ENCODE results near the gene DLX2. TPM values are rescaled to one million over a fixed set of nuclear protein-coding genes. Genes with fewer than 3 reads are reported as not detected.
A peak's percentile ranks its signal among the peaks of the same experiment; 100 is the strongest.

The DLX2 gene
- total RNA-seq, 1 donor from 2014 or later = 21.1 TPM

DNA sequence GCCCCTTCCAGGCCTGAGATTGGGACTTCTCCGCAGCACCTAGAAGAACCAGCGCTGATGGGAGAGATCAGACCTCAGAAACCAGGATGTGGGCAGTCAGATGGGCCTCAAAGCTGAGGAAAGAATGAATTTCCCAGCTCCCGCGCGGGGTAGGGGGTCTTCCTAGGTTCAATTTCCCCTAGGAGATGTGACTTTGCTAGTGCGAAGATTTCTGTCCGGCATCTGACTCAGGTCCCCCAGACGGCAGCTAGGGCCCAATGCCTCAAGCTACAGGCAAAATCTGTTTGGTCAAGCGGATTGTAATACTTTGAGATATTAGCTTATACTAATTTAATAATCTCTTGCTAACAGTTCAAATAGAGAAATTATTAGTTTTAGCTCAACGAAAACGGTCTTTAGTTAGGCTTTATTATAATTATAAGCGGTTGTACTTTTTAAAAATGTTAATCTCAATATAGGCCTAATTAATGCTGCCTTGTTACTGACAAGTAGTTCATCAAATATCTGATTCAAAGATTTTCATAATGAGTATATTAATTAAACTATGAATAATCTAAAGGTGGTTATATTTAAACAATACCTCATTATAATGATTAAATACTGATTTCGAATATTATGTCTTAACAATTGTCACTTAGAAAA lies 11.6 kb downstream of the DLX2 start:
- Mint-ChIP-seq H3K27me3 (ENCODE audit: low read depth) (peaks cover 98% of the 10 kb centered on the region), H3K4me1 (peaks cover 60% of the 10 kb centered on the region), H3K36me3 (ENCODE audit: low read depth) (peaks cover 25% of the 10 kb centered on the region), H3K4me3 (peak overlapping the region; percentile 82), H3K27ac (ENCODE audit: unreplicated experiment) (no peak overlapping the region), H3K9me3 (no peaks in the 10 kb centered on the region)
- TF ChIP-seq, protein P1, sequence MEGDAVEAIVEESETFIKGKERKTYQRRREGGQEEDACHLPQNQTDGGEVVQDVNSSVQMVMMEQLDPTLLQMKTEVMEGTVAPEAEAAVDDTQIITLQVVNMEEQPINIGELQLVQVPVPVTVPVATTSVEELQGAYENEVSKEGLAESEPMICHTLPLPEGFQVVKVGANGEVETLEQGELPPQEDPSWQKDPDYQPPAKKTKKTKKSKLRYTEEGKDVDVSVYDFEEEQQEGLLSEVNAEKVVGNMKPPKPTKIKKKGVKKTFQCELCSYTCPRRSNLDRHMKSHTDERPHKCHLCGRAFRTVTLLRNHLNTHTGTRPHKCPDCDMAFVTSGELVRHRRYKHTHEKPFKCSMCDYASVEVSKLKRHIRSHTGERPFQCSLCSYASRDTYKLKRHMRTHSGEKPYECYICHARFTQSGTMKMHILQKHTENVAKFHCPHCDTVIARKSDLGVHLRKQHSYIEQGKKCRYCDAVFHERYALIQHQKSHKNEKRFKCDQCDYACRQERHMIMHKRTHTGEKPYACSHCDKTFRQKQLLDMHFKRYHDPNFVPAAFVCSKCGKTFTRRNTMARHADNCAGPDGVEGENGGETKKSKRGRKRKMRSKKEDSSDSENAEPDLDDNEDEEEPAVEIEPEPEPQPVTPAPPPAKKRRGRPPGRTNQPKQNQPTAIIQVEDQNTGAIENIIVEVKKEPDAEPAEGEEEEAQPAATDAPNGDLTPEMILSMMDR (conservative IDR thresholded peaks at IDR 0.05) = no peak
- DNase-seq (ENCODE audit: low read depth, low spot score) = peak; percentile 26

DNA sequence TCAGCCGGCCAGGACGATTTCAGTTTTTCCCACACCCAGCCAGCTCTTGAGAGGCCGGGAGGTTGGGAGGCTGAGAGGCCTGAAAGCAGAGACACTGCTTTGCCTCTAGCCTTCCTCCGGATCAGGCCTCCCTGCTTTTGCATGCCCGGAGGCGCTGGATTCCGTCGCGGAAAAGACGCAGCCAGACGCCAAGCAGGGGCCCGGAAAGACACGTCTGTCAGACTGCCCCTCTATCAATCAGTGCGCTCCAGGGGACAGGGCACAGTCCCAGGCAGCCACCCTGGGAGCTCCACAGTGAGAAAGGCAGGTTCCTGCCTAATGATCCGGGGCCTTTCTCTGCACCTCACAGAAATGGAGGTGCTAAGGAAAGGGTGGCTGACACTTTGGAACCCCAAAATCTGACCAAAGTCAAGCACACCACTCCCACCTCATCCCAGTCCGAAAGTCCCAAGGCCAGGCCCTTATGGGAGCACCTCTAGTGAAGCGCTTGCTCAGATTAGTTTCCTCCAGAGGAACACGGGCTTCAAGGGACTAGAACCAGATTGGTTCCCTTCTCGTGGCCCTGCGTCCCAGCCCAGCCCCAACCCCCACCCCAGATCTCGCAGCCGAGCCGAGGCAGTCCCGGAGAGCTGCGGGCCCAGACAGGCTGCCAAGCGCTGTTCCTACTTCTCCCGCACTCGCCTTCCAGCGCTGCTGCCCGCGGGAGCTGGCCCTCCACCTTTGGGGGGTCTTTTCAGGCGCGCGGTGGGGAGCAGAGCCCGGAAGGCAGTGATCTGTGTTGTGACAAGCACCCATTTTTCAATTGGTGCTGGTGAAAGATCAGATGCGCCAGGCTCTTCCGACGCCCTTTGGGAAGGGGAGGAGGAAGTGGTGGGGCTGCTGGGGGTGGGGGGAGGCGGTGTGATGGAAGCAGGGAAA lies 12.4 kb downstream of the DLX2 start:
- Mint-ChIP-seq H3K4me3 (peak overlapping the region; percentile 81), H3K4me1 (peaks cover 57% of the 10 kb centered on the region), H3K36me3 (ENCODE audit: low read depth) (peaks cover 27% of the 10 kb centered on the region), H3K27me3 (ENCODE audit: low read depth) (peaks cover 98% of the 10 kb centered on the region), H3K27ac (ENCODE audit: unreplicated experiment) (no peak overlapping the region), H3K9me3 (no peaks in the 10 kb centered on the region)
- TF ChIP-seq, protein P1 (conservative IDR thresholded peaks at IDR 0.05) = no peak
- peak; percentile 40 for DNase-seq (ENCODE audit: low read depth, low spot score)

DNA sequence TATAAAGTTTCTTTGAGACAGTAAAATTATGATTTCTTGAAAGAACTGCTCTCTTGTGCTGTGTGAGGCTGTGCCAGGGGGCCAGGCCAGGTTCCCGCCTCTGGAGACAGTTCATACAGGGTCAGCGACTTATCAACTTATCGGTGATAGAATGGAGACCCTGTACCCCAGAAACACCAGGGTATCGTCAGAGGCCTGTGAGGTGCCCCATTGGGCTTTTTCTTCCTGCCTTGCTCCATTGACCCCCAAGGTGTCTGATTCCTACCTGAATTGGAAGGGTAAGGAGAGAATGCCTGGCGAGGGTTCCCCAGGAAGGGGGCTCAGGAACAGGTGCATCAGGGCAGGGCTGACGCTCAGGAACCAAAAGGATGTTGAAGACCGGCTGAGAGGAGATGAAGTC lies 13.1 kb downstream of the DLX2 start:
- Mint-ChIP-seq H3K9me3 (no peaks in the 10 kb centered on the region), H3K27me3 (ENCODE audit: low read depth) (peaks cover 99% of the 10 kb centered on the region), H3K4me1 (peaks cover 57% of the 10 kb centered on the region), H3K36me3 (ENCODE audit: low read depth) (peaks cover 27% of the 10 kb centered on the region), H3K27ac (ENCODE audit: unreplicated experiment) (no peak overlapping the region), H3K4me3 (peak overlapping the region; percentile 81)
- peak; percentile 1 for DNase-seq (ENCODE audit: low read depth, low spot score)
- TF ChIP-seq, protein P1 (conservative IDR thresholded peaks at IDR 0.05) = no peak

DNA sequence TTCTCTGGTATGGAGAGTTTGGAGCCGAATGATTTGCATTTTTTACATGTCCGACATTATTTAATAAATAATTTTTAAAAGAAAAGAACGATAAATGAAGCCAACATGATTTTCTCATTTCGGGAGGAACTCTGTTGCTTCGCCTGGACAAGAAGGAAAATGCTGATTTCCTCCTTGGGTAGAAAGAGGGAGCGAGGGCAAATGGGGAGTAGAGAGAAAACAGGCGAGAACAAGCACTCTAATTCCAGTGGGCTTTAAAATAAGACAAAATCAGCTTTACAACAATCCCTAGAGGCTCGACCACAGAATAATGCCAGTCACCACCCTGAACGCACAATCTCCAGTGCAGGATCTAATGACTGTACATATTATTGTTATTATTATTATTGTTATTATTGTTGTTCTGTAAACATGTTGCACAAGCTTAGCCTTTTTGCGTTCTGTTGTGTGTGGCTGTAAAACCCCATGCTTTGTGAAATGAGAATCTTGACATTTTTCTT lies 13.6 kb downstream of the DLX2 start:
- Mint-ChIP-seq H3K9me3 (no peaks in the 10 kb centered on the region), H3K4me3 (peak overlapping the region; percentile 99), H3K36me3 (ENCODE audit: low read depth) (peaks cover 27% of the 10 kb centered on the region), H3K4me1 (peaks cover 60% of the 10 kb centered on the region), H3K27me3 (ENCODE audit: low read depth) (peaks cover 99% of the 10 kb centered on the region), H3K27ac (ENCODE audit: unreplicated experiment) (no peak overlapping the region)
- peak; percentile 2 for DNase-seq (ENCODE audit: low read depth, low spot score)
- TF ChIP-seq, protein P1 (conservative IDR thresholded peaks at IDR 0.05) = no peak

DNA sequence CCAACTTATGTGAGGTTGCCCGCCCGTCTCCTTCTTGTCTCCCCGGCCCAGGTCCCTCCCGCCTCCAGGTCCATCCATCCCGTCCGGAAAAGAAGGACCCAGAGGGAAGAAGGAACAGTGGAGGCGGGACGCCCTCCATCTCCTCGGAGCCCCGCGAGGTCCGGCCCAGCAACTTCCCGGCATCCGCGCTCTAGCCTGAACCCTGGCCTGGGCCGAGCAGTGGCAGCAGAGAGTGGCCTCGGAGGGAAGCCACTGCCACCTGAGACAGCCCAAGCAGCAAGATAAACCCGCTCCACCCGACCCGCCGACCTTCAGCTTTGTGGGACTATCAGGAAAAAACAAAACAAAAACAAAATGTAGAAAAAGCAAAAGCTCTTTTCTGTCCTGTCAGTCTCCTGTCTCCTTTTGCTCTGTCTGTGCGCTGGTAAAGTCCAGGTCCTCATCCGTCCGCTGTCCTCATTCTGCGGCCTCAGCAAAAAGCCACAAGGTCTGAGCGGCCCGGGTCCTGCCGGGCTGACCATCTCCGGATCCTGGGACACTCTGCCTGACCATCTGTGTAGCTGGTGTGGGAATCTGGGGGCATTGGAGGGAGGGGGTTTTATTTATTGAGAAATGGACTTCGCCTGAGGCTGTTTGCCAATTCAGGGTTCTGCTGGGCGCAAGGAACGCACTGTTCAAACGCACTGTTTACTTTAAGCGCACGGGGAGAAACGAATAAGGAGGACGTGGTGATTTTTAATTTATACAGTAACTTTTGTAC lies 14.3 kb downstream of the DLX2 start:
- H3K27ac Mint-ChIP-seq (ENCODE audit: unreplicated experiment) = no peak overlapping the region

More for the DNA sequence above, 14.3 kb downstream of the DLX2 start:
- TF ChIP-seq, protein P1 (conservative IDR thresholded peaks at IDR 0.05) = no peak
- Mint-ChIP-seq H3K4me1 (peaks cover 61% of the 10 kb centered on the region), H3K9me3 (no peaks in the 10 kb centered on the region), H3K36me3 (ENCODE audit: low read depth) (peaks cover 27% of the 10 kb centered on the region), H3K27me3 (ENCODE audit: low read depth) (peaks cover 99% of the 10 kb centered on the region), H3K4me3 (peak overlapping the region; percentile 99)
- DNase-seq (ENCODE audit: low read depth, low spot score) = peak; percentile 21
